ENCODE results near the gene KLF3.

DNA sequence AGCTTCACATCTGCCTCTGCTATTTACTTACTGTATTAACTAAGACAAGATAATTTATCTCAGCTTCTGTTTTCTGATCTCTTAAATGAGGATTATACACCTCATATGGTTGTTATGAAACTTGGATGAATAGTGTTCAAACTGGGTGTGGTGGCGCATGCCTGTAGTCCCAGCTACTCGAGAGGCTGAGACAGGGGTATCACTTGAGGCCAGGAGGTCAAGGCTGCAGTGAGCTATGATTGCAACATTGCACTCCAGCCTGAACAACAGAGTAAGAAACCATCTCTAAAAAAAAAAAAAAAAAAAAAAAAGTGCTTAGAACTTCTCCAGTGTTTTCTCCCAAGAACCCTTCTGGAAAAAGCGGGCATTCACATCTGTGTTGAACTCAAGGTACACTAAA, 19.8 kb upstream of the KLF3 start:
- no peak for TF ChIP-seq EZH2 (IDR thresholded peaks at IDR 0.05; ENCODE audit: insufficient read depth, poor library complexity, severe bottlenecking)
- no peak for TF ChIP-seq EZH2phosphoT487 (IDR thresholded peaks at IDR 0.05; ENCODE audit: insufficient read depth, low read depth)
